ENCODE results near the gene FRK.
"Not testable (repeated sequence)": the region's sequence is repeated elsewhere in the genome, so short reads cannot be mapped to it uniquely, and the experiment has no call there.

The FRK gene

GRCh38 chr6:115934829-115935228 lies 125.9 kb downstream of the FRK start:
- no peak for DNase-seq

DNA sequence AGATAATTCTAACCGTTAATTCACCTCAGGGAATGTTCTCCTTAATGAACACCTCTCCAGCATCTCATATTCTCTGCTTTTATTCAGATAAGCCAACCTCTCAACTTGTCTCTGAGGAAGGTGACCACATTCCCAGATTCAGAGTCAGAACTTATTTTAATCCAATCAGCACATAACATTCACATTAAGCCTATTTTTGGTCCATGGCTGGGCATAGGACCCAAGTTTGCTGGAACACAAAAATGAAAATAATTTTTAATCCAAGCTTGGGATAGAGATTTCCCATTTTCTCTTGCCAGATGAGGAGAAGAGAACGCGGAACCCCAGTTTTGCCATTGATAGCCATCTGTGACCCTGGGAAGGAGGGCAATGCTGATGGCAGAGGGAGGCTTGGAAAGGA lies 126.5 kb downstream of the FRK start:
- DNase-seq = no peak

- DNase-seq = no peak
Measured at GRCh38 chr6:115932481-115932880, 128.2 kb downstream of the FRK start.

DNA sequence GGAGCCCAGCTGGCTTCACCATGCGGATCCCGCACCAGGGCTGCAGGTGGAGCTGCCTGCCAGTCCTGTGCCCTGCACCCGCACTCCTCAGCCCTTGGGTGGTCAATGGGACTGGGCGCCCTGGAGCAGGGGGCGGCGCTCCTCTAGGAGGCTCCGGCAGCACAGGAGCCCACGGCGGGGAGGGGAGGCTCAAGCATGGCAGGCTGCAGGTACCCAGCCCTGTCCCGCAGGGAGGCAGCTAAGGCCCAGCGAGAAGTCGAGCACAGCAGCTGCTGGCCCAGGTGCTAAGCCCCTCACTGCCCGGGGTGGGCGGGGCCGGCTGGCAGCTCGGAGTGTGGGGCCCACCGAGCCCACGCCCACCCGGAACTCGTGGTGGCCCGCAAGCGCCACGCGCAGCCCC lies 132.7 kb downstream of the FRK start:
- not testable (repeated sequence) for DNase-seq

DNA sequence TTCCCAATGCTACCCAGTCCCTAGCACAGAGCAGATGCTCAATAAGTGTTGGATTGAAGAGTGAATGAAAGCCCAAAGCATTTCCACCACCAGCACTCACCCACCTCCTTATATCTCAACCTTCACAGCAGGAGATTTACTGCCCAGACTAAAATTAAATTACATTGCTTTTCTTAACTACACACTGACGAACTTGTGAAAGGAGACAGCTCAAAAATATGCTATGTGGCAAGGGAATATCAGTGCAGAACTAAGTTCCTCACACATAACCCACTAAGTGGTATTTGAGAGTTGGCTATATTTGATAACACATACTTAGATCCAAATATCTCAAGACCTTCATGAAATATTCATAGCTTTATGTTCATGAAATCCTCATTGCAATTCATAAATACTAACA lies 137.7 kb downstream of the FRK start:
- DNase-seq = no peak

GRCh38 chr6:115914098-115914497 lies 146.6 kb downstream of the FRK start:
- DNase-seq = no peak

DNA sequence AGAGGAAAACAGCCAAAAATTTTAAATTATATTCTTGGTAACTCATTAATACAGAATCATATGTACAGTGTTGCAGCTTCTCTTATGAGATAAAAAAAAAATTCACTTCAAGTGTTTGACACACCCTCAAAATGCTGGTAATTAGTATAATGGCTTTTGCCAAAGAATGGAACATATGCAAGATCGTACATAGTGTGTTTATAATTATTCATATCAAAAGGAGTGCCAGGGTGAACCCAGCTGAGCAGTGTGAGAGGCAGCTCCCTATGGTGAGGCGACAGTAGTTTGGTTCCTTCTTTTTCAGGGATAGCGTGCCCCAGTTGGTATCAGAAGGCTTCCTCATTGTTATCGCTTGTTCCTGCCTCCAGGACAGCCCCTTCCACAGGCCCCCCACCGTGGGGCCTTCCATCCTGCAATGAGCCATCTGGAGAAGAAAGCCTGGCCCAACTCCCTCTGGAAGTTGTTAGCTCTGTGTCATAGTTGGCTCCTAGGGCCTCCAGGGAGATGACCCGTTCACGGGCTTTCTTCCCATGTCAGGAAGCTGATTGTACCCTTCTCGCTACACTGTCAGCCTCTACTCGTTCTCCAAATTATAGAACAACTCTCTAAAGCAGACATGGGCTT lies 150.7 kb downstream of the FRK start:
- no peak for DNase-seq

GRCh38 chr6:115908906-115909559 lies 151.7 kb downstream of the FRK start:
- no peak for DNase-seq

- DNase-seq = no peak
Measured at GRCh38 chr6:115905471-115905870, 155.2 kb downstream of the FRK start.

- no peak for DNase-seq
Measured at GRCh38 chr6:115902436-115902835, 158.3 kb downstream of the FRK start.

- no peak for DNase-seq
Measured at GRCh38 chr6:115901896-115902295, 158.8 kb downstream of the FRK start.

- no peak for DNase-seq
Measured at GRCh38 chr6:115899730-115900282, 160.9 kb downstream of the FRK start.

DNA sequence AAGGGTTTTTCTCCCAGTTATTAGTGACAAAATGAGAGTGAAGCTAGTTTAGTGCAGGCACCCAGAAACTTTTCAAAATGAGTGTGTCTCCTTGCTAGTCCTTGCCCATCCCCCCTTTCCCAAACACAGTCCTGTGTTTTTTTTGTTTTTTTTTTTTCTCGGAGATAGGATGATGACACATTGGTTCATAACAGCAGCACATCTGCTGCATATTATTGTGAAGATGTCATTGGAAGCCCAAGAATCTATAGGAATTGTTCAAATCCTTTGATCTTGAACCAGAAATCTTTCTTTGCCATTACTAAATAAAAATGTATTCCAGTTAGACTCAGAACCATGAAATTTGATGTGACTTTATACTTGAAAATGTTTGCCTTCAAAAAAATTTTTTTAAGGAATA lies 162.4 kb downstream of the FRK start:
- DNase-seq = no peak

DNA sequence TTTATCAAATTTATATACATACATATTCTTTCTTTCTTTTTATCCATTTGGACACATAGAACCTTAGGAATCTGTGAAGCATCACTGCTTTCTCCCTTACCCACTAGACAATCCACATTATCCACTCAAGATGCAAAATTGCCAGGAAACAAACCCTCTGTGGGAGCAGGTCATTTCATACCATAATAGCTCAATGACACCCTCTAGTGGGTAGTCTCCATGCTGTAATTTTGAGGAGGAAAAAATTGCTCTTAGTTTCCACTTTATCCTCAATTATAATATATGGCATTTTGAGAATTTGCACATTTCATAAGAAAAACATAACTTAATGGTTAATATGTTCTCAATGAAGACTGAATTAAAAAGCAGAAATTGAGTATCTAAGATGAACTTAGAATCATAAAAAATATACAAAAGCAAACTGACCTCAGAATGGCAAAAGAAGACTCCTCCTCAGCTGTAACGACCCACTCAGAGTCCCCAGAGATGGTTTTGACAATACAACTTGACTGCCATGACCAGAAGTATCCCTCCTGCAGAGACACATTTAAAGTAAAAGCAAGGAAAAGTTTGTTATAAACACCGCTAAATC lies 164.1 kb downstream of the FRK start:
- peak; percentile 39 for DNase-seq

GRCh38 chr6:115894426-115894992 lies 166.2 kb downstream of the FRK start:
- no peak for DNase-seq

- no peak for DNase-seq
Measured at GRCh38 chr6:115891750-115892149, 168.9 kb downstream of the FRK start.

DNA sequence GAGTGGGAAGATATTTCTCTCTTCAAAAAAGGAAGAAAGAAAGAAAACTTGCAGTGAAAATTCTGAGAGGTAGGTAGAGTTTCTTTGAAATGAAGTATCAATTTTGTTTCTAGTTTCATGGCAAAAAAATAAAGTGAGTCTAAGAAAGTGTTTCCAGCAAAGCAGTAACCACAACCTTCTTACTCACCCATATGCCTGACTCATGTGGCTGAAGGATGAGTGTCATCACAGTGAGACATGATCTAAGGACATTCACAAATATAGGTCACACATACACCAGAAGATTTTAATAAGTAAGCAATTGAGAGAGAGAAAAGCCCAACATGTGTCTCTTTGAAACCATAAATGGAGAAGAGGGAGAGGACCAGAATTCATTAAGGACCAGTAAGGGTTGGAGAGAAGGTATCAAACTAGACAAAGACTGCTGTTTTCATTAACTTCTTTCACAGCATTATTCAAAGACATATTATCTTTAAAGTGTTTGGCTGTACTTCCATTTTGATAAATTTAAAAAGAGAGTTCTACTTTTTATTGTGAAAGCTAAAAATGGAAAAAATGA lies 169.5 kb downstream of the FRK start:
- DNase-seq = peak; percentile 51

- no peak for DNase-seq
Measured at GRCh38 chr6:115890238-115890637, 170.5 kb downstream of the FRK start.

DNA sequence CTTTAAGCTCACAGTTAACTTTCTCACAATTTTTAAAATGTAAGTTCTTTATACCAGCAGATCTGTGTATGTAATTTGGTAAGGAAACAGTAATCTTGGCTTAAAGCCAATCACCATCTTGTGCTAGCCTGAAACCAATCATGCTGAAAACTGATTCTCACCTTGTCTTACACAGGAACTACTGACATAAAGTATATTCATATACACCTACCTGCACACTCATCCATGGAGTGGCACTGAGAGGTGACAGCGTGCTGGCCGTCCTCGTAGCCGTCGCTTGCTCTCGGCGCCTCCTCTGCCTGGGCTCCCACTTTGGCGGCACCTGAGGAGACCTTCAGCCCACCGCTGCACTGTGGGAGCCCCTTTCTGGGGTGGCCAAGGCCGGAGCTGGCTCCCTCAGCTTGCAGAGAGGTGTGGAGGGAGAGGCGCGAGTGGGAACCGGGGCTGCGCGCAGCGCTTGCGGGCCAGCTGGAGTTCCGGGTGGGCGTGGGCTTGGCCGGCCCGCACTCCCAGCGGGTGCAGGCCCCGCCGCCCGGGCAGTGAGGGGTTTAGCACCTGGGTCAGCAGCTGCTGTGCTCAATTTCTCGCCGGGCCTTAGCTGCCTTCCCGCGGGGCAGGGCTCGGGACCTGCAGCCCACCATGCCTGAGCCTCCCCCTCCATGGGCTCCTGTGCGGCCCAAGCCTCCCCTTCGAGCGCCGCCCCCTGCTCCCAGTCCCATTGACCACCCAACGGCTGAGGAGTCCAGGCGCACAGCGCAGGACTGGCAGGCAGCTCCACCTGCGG lies 171.8 kb downstream of the FRK start:
- DNase-seq = not testable (repeated sequence)

DNA sequence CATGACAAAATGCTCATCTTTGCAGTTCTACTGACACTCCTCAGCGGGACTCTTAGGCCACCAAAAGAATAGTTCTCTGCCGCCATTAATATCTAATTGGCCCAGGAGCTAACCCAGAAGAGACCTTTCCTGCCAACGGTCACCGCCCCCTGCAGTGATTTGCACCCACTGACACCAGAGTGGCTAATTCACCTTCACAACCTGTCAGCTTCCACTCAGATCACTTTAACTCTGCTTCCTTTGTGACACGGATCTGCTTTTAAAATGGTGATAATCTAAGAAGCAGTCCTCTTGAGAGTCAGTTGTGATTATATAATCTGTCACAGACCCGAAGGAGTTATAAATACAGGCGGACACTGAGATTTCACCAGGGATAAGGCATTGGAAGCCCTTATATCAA lies 172.8 kb downstream of the FRK start:
- DNase-seq = no peak

DNA sequence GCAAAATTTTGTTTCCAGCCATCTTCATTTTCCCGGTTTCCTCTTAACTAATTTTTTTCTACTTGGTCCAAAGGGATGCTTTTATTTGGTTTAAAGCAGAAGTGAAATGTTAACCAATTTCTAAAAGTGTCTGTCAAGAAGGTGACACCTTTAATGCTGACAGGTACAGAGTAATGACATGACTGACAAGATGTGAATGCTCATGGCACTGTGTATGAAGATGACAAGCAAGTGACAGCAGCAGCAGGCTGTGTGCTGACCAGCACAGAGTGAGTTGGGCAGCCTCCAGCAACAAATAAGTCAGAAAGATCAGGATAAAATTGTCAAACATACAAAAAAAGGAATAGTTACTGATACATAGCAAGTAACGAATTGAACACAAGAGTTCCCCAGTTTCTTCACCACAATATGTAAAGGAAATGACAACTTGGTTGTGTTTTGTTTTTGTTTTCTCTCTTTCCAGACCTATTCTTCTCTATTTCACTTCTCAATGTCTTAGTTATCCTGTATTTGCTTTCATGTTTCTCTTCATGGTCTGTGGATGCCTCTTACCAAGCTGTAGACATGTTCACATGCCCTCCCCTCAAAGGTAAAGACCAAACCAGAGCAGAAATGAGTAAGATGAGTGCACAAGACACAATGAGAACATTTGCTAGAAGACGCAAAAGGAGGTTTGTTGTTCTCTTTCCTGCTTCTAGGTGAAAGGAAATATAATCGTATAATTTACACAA lies 174.9 kb downstream of the FRK start:
- no peak for DNase-seq

DNA sequence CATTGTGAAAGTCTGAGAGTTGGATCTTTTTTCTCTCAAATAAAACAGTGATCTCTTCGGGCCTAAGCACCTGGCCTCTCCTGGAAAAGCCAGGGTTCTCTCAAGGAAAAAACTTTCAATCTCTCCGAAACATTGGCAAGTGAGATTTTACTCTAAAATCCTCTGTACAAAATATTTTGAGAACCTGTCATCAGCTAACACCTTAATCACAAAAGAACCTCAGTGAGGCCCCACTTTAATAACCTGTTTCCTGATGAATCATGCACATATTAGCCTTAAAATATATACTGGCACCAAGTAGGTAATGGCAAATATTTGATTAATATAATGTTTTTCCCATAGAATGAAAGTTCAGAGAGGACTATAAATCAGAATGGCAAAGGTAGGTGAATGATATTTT lies 177.9 kb downstream of the FRK start:
- no peak for DNase-seq

Measured in activated CD4-positive, alpha-beta T cell treated with anti-CD3 and anti-CD28 coated beads, Interleukin-2, Interleukin-6, amounts not matched to agents 100 ng/mL and 50 ng/mL, durations not matched to agents 16 hours and 8 hours (primary cell).